Neural progenitor cell (in vitro differentiated cells): Measurements from ENCODE around the gene ADRA2B. TPM values are rescaled to one million over a fixed set of nuclear protein-coding genes. Genes with fewer than 3 reads are reported as not detected.
"Not testable (repeated sequence)": the region's sequence is repeated elsewhere in the genome, so short reads cannot be mapped to it uniquely, and the experiment has no call there.

Experiments
- DNase-seq: peaks from one replicate; pipeline ENCODE4 v3.0.0-alpha.2; 2016; ENCODE audit warnings: low spot score
- H2AFZ ChIP-seq: fragments of 200-600 bp; sonication (generic); replicated peaks from 2 replicates; pipeline ENCODE4 v1.6.1; 2016; ENCODE audit warnings: antibody characterized with exemption
- H3F3A ChIP-seq: fragments of 200-600 bp; sonication (generic); 2 replicates; pipeline ENCODE4 v1.6.1; 2016; ENCODE audit warnings: antibody characterized with exemption, low read depth
- H3K27ac ChIP-seq: fragments of 200-600 bp; sonication (generic); 2 replicates; pipeline ENCODE4 v1.5.1; 2016; ENCODE audit warnings: mild to moderate bottlenecking
- H3K27me3 ChIP-seq: fragments of 200-600 bp; sonication (generic); 2 replicates; pipeline ENCODE4 v1.6.1; 2016; ENCODE audit warnings: mild to moderate bottlenecking, moderate library complexity
- H3K36me3 ChIP-seq: fragments of 200-600 bp; sonication (generic); 2 replicates; pipeline ENCODE4 v1.5.1; 2016
- H3K4me1 ChIP-seq: fragments of 200-600 bp; sonication (generic); 2 replicates; pipeline ENCODE4 v1.6.1; 2016; ENCODE audit warnings: mixed run types
- H3K4me2 ChIP-seq: fragments of 200-600 bp; sonication (generic); 2 replicates; pipeline ENCODE4 v1.6.1; 2016
- H3K4me3 ChIP-seq: fragments of 200-600 bp; sonication (generic); 2 replicates; pipeline ENCODE4 v1.5.1; 2016
- H3K79me2 ChIP-seq: fragments of 200-600 bp; sonication (generic); 2 replicates; pipeline ENCODE4 v1.6.1; 2016; ENCODE audit warnings: low read depth
- H3K9ac ChIP-seq: fragments of 200-600 bp; sonication (generic); 2 replicates; pipeline ENCODE4 v1.6.1; 2016
- H3K9me3 ChIP-seq: fragments of 200-600 bp; sonication (generic); 2 replicates; pipeline ENCODE4 v1.5.1; 2016; ENCODE audit warnings: low read depth
- H4K20me1 ChIP-seq: fragments of 200-600 bp; sonication (generic); 2 replicates; pipeline ENCODE4 v1.6.1; 2016; ENCODE audit warnings: low read depth
- H3K27ac Mint-ChIP-seq: 3 replicates; pipeline ENCODE4 v1.8.0; 2021; ENCODE audit warnings: mixed read lengths
- H3K27me3 Mint-ChIP-seq: 2 replicates; pipeline ENCODE4 v1.8.0; 2022; ENCODE audit warnings: low read depth, mild to moderate bottlenecking, inconsistent platforms, moderate library complexity, mixed read lengths; ENCODE audit not compliant: insufficient read depth
- H3K36me3 Mint-ChIP-seq: 3 replicates; pipeline ENCODE4 v1.8.0; 2021; ENCODE audit warnings: mixed read lengths
- H3K4me1 Mint-ChIP-seq: 3 replicates; pipeline ENCODE4 v1.8.0; 2021; ENCODE audit warnings: mixed read lengths
- H3K4me3 Mint-ChIP-seq: 3 replicates; pipeline ENCODE4 v1.8.0; 2021; ENCODE audit warnings: mild to moderate bottlenecking, moderate library complexity, mixed read lengths
- H3K9me3 Mint-ChIP-seq: 3 replicates; pipeline ENCODE4 v1.8.0; 2020; ENCODE audit warnings: mixed read lengths
- total RNA-seq: library from RNA; depleted of rRNA; stranded (reverse); fragments of >200 nt; gene quantifications from 2 replicates; pipeline ENCODE4 v1.2.3, GENCODE V29; 2015; ENCODE audit warnings: low replicate concordance
- TF ChIP-seq, protein P1 (sequence below): fragments of 200-600 bp; sonication (generic); IDR thresholded peaks from 2 replicates; pipeline ENCODE4 v1.5.1; 2017; ENCODE audit warnings: antibody characterized with exemption, mild to moderate bottlenecking

The ADRA2B gene
- total RNA-seq, 1 donor from 2014 or later = 3.0 TPM

DNA sequence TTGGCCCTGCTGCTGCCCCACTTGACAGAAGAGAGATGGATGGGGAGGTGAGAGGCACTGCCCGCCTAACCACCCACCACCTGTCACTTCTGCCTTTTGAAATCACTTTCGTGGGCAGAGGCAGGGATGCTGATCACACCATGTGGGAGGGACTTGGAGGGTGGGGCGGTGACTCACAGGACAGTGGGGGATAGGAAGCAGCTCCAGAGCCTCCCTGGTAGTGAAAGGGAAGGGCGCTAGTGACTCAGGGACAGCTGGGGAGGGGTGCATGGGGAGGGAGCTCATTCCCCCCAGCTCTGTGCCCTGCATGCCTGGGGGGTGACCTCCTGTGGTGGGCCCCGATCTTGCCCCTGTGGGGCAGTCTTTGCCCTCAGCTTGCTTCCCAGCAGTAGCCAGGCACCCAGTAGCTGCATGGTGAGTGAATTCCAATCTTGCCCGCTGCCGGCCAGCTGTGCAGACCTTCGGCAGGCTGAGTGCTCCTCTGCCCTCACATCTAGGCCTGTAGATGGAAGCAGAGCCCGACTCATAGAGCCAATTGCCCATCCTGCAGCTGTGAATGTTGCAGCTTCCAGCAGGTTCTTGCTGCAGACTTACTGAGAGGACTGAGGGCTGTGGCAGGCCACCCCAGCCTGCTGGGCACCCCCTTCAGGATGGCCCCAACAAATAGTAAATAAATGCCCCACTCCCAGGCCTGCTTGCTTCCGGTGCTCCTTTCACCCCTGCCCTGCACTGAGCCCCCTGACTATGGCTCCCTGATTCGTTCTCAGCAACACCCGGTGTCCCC lies 53.1 kb downstream of the ADRA2B start:
- H3K4me1 Mint-ChIP-seq, H3K9me3 Mint-ChIP-seq, H3K79me2 ChIP-seq, H3K36me3 ChIP-seq, H2AFZ ChIP-seq, H3K9me3 ChIP-seq, H3K4me1 ChIP-seq, H3K27ac ChIP-seq, H3K27me3 ChIP-seq, H3K4me3 ChIP-seq, H3F3A ChIP-seq, H3K4me3 Mint-ChIP-seq, H3K4me2 ChIP-seq, H3K27ac Mint-ChIP-seq, H3K9ac ChIP-seq, H3K36me3 Mint-ChIP-seq, H3K27me3 Mint-ChIP-seq, H4K20me1 ChIP-seq: not testable (repeated sequence)
- DNase-seq = peak; percentile 46
- TF ChIP-seq, protein P1, sequence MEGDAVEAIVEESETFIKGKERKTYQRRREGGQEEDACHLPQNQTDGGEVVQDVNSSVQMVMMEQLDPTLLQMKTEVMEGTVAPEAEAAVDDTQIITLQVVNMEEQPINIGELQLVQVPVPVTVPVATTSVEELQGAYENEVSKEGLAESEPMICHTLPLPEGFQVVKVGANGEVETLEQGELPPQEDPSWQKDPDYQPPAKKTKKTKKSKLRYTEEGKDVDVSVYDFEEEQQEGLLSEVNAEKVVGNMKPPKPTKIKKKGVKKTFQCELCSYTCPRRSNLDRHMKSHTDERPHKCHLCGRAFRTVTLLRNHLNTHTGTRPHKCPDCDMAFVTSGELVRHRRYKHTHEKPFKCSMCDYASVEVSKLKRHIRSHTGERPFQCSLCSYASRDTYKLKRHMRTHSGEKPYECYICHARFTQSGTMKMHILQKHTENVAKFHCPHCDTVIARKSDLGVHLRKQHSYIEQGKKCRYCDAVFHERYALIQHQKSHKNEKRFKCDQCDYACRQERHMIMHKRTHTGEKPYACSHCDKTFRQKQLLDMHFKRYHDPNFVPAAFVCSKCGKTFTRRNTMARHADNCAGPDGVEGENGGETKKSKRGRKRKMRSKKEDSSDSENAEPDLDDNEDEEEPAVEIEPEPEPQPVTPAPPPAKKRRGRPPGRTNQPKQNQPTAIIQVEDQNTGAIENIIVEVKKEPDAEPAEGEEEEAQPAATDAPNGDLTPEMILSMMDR = peak; percentile 18

Other genes with a start within 250 kb of the ADRA2B start
- 32.7 and 44.4 TPM in 2 replicates for gene ANKRD36C, start 124.7 kb downstream of the ADRA2B start, total RNA-seq
- not detected in 2 replicates for gene GPAT2, start 81.7 kb downstream of the ADRA2B start, total RNA-seq
- gene ASTL, start 21.9 kb upstream of the ADRA2B start, total RNA-seq = not detected in 2 replicates
- gene DUSP2, start 28.9 kb upstream of the ADRA2B start, total RNA-seq = 2.3 TPM in 1 of 2 replicates, not detected in the other
- gene STARD7, start 92.3 kb upstream of the ADRA2B start, total RNA-seq = 162 and 179 TPM in 2 replicates
- gene TMEM127, start 149.4 kb upstream of the ADRA2B start, total RNA-seq = 9.1 and 16.1 TPM in 2 replicates
- 55.9 and 106 TPM in 2 replicates for gene CIAO1, start 149.7 kb upstream of the ADRA2B start, total RNA-seq
- gene SNRNP200, start 189.0 kb upstream of the ADRA2B start, total RNA-seq = 94.3 and 128 TPM in 2 replicates
- 4.3 and 4.9 TPM in 2 replicates for gene ITPRIPL1, start 208.7 kb upstream of the ADRA2B start, total RNA-seq
- 61.9 and 71.2 TPM in 2 replicates for gene NCAPH, start 219.2 kb upstream of the ADRA2B start, total RNA-seq